Neuronal stem cell (in vitro differentiated cells): ENCODE measurements around the gene USHBP1.
A peak's percentile ranks its signal among the peaks of the same experiment; 100 is the strongest.
"Not testable (repeated sequence)": the region's sequence is repeated elsewhere in the genome, so short reads cannot be mapped to it uniquely, and the experiment has no call there.

Source experiments
- DNase-seq: peaks from one replicate; pipeline ENCODE4 v3.0.0-alpha.2; 2013; ENCODE audit warnings: low spot score
- H2AFZ ChIP-seq: one replicate; pipeline ENCODE4 v1.6.1; 2013; ENCODE audit warnings: mild to moderate bottlenecking, low read length, inconsistent platforms
- H2AK5ac ChIP-seq: 2 replicates; pipeline ENCODE4 v1.6.1; 2013; ENCODE audit warnings: low read depth, mild to moderate bottlenecking, inconsistent platforms, low read length, moderate library complexity, mixed read lengths
- H2BK120ac ChIP-seq: 2 replicates; pipeline ENCODE4 v1.6.1; 2013; ENCODE audit warnings: low read depth, mild to moderate bottlenecking, inconsistent platforms, low read length, moderate library complexity, mixed read lengths
- H2BK12ac ChIP-seq: one replicate; pipeline ENCODE4 v1.6.1; 2013; ENCODE audit warnings: low read length, inconsistent platforms
- H2BK15ac ChIP-seq: 2 replicates; pipeline ENCODE4 v1.6.1; 2013; ENCODE audit warnings: mild to moderate bottlenecking, low read length, inconsistent platforms, mixed read lengths
- H2BK5ac ChIP-seq: one replicate; pipeline ENCODE4 v1.6.1; 2013; ENCODE audit warnings: inconsistent platforms, mild to moderate bottlenecking, low read length, moderate library complexity
- H3K14ac ChIP-seq: one replicate; pipeline ENCODE4 v1.6.1; 2013; ENCODE audit warnings: low read length, inconsistent platforms
- H3K18ac ChIP-seq: 2 replicates; pipeline ENCODE4 v1.6.1; 2013; ENCODE audit warnings: low read length, inconsistent platforms
- H3K23ac ChIP-seq: 2 replicates; pipeline ENCODE4 v1.6.1; 2013; ENCODE audit warnings: low read depth, mild to moderate bottlenecking, mixed read lengths, low read length, inconsistent platforms; ENCODE audit not compliant: poor library complexity
- H3K27ac ChIP-seq: replicated peaks from 3 replicates; pipeline ENCODE4 v1.5.1; 2013; ENCODE audit warnings: low read length, inconsistent platforms
- H3K27me3 ChIP-seq, 3 experiments: 2 replicates each; pipeline ENCODE4 v1.6.1; 2013; ENCODE audit warnings: low read length in 3 of 3, mild to moderate bottlenecking in 2 of 3, inconsistent platforms in 1 of 3, low read depth in 1 of 3, mixed read lengths in 1 of 3, moderate library complexity in 1 of 3; ENCODE audit not compliant: control insufficient read depth in 3 of 3, insufficient read depth in 3 of 3
- H3K36me3 ChIP-seq, 2 donors: replicated peaks in 1 of 2; 2 replicates each; pipeline ENCODE4 v1.6.1; 2013; ENCODE audit warnings: low read length in 2 of 2; ENCODE audit not compliant: control insufficient read depth in 2 of 2, insufficient read depth in 2 of 2
- H3K4ac ChIP-seq: 2 replicates; pipeline ENCODE4 v1.6.1; 2013; ENCODE audit warnings: inconsistent platforms, mild to moderate bottlenecking, low read length, moderate library complexity
- H3K4me1 ChIP-seq, 2 donors: 1 replicate in 1 of 2; 2 replicates in 1 of 2; pipeline ENCODE4 v1.6.1; 2013; ENCODE audit warnings: low read length in 2 of 2, low read depth in 1 of 2; ENCODE audit not compliant: control insufficient read depth in 2 of 2, insufficient read depth in 1 of 2
- H3K4me2 ChIP-seq: one replicate; pipeline ENCODE4 v1.6.1; 2013; ENCODE audit warnings: mild to moderate bottlenecking, low read length, inconsistent platforms; ENCODE audit not compliant: insufficient read depth, poor library complexity, severe bottlenecking
- H3K4me3 ChIP-seq, 2 donors: 2 replicates each; pipeline ENCODE4 v1.5.1; 2013; ENCODE audit warnings: low read length in 2 of 2, mild to moderate bottlenecking in 2 of 2, inconsistent platforms in 1 of 2, moderate library complexity in 1 of 2
- H3K79me1 ChIP-seq: one replicate; pipeline ENCODE4 v1.6.1; 2013; ENCODE audit warnings: low read depth, mild to moderate bottlenecking, inconsistent platforms, low read length, moderate library complexity
- H3K9ac ChIP-seq: one replicate; pipeline ENCODE4 v1.6.1; 2013; ENCODE audit warnings: mild to moderate bottlenecking, low read depth, low read length, inconsistent platforms; ENCODE audit not compliant: poor library complexity
- H3K9me3 ChIP-seq, 2 donors: replicated peaks in 1 of 2; 2 replicates each; pipeline versions ENCODE3 to v1.6.1; 2013; ENCODE audit warnings: low read length in 2 of 2, mild to moderate bottlenecking in 2 of 2, inconsistent platforms in 1 of 2, low read depth in 1 of 2, mixed read lengths in 1 of 2, moderate library complexity in 1 of 2; ENCODE audit not compliant: control insufficient read depth in 2 of 2, insufficient read depth in 1 of 2
- H4K8ac ChIP-seq: one replicate; pipeline ENCODE4 v1.6.1; 2013; ENCODE audit warnings: low read depth, mild to moderate bottlenecking, inconsistent platforms, low read length, moderate library complexity
- H4K91ac ChIP-seq: one replicate; pipeline ENCODE4 v1.6.1; 2013; ENCODE audit warnings: low read length, low read depth, mild to moderate bottlenecking, inconsistent platforms; ENCODE audit not compliant: poor library complexity
- WGBS, 2 donors: extraction: QIAGEN DNeasy Blood & Tissue Kit; methylation state at CpG; one replicate each; pipeline ENCODE4 v1.1.7; 2013; ENCODE audit warnings: missing lambda C conversion rate in 2 of 2, mixed read lengths in 1 of 2; ENCODE audit not compliant: insufficient read length in 2 of 2, insufficient replicate concordance in 1 of 2; ENCODE audit errors: extremely low coverage in 2 of 2; 5-methylcytosine and 5-hydroxymethylcytosine counted together

USHBP1 gene

GRCh38 chr19:17295551-17295950 is 31.0 kb upstream of the USHBP1 start:
- not testable (repeated sequence) for DNase-seq, H3K4me1 ChIP-seq, H3K4me2 ChIP-seq, H3K4me3 ChIP-seq, H2AK5ac ChIP-seq, H2BK5ac ChIP-seq, H2BK12ac ChIP-seq, H3K4ac ChIP-seq, H4K8ac ChIP-seq, H3K14ac ChIP-seq, H2BK15ac ChIP-seq, H3K27me3 ChIP-seq, H3K9ac ChIP-seq, H2BK120ac ChIP-seq, H3K27ac ChIP-seq, H3K23ac ChIP-seq, H3K79me1 ChIP-seq, H4K91ac ChIP-seq, H3K18ac ChIP-seq, H2AFZ ChIP-seq, H3K9me3 ChIP-seq
- peaks cover 12 to 32% of the 10 kb centered on the region in 2 donors for H3K36me3 ChIP-seq
- no CpG with 5 or more reads among the region's 6 CpGs for WGBS, 2 donors

GRCh38 chr19:17294051-17294891 is 29.7 kb upstream of the USHBP1 start:
- Histone ChIP-seq H3K14ac (no peak overlapping the region), H2BK12ac (no peak overlapping the region), H3K4me2 (no peak overlapping the region), H2BK5ac (no peak overlapping the region), H2AFZ (no peak overlapping the region), H3K4ac (no peak overlapping the region), H3K9ac (peak overlapping the region; percentile 77), H3K4me3 (peak overlapping the region in 1 of 2 donors; percentile 65), H2BK15ac (peak overlapping the region; percentile 59), H3K36me3 (peaks cover 12 to 29% of the 10 kb centered on the region in 2 donors), H3K4me1 (peaks cover 0 to 2% of the 10 kb centered on the region in 2 donors), H2AK5ac (peak overlapping the region; percentile 24), H4K91ac (peak overlapping the region; percentile 30), H3K9me3 (peaks cover 6 to 8% of the 10 kb centered on the region in 2 donors), H3K79me1 (peaks cover 8% of the 10 kb centered on the region), H3K27me3 (no peaks in the 10 kb centered on the region), H3K23ac (peak overlapping the region; percentile 75), H4K8ac (no peak overlapping the region), H3K27ac (no peak overlapping the region), H2BK120ac (no peak overlapping the region), H3K18ac (no peak overlapping the region)
- WGBS, 2 donors: no CpG with 5 or more reads among the region's 48 CpGs
- no peak for DNase-seq

GRCh38 chr19:17293605-17294004 is 29.1 kb upstream of the USHBP1 start:
- H3K18ac ChIP-seq: no peak overlapping the region
- H2AFZ ChIP-seq: no peak overlapping the region
- H3K4me2 ChIP-seq: no peak overlapping the region
- no peak overlapping the region for H3K27ac ChIP-seq
- no peak overlapping the region for H4K8ac ChIP-seq
- peak overlapping the region; percentile 75 for H3K23ac ChIP-seq
- no peaks in the 10 kb centered on the region for H3K27me3 ChIP-seq
- WGBS, 2 donors: no CpG with 5 or more reads among the region's 14 CpGs
- H2BK15ac ChIP-seq: no peak overlapping the region
- H3K4me3 ChIP-seq: no peak overlapping the region
- no peak overlapping the region for H2BK5ac ChIP-seq
- H3K79me1 ChIP-seq: peaks cover 8% of the 10 kb centered on the region
- no peak overlapping the region for H3K9ac ChIP-seq
- no peak overlapping the region for H4K91ac ChIP-seq
- no peak overlapping the region for H2BK12ac ChIP-seq
- H3K4me1 ChIP-seq: peaks cover 0 to 2% of the 10 kb centered on the region in 2 donors
- peaks cover 6 to 8% of the 10 kb centered on the region in 2 donors for H3K9me3 ChIP-seq
- no peak overlapping the region for H2BK120ac ChIP-seq
- H3K14ac ChIP-seq: no peak overlapping the region
- DNase-seq: no peak
- H3K36me3 ChIP-seq: peaks cover 12 to 25% of the 10 kb centered on the region in 2 donors
- H3K4ac ChIP-seq: no peak overlapping the region
- no peak overlapping the region for H2AK5ac ChIP-seq

- H3K27me3 ChIP-seq: no peaks in the 10 kb centered on the region
- H3K4me1 ChIP-seq: peaks cover 0 to 2% of the 10 kb centered on the region in 2 donors
- peak overlapping the region; percentile 97 for H3K18ac ChIP-seq
- H4K8ac ChIP-seq: peak overlapping the region; percentile 65
- peaks cover 0 to 6% of the 10 kb centered on the region in 2 donors for H3K9me3 ChIP-seq
- peak overlapping the region; percentile 92 for H3K4me2 ChIP-seq
- H3K9ac ChIP-seq: peak overlapping the region; percentile 81
- H3K4ac ChIP-seq: no peak overlapping the region
- peaks cover 9 to 20% of the 10 kb centered on the region in 2 donors for H3K36me3 ChIP-seq
- no peak overlapping the region for H2BK15ac ChIP-seq
- peak overlapping the region; percentile 95 for H3K27ac ChIP-seq
- peak overlapping the region; percentile 73 for H2BK12ac ChIP-seq
- peak; percentile 79 for DNase-seq
- H2AFZ ChIP-seq: peak overlapping the region; percentile 90
- peak overlapping the region; percentile 89 for H3K23ac ChIP-seq
- H2BK120ac ChIP-seq: peak overlapping the region; percentile 81
- H2AK5ac ChIP-seq: peak overlapping the region; percentile 93
- peak overlapping the region; percentile 53 for H2BK5ac ChIP-seq
- WGBS, 2 donors: no CpG with 5 or more reads among the region's 46 CpGs
- peak overlapping the region; percentile 99 for H3K14ac ChIP-seq
- peaks cover 6% of the 10 kb centered on the region for H3K79me1 ChIP-seq
- no peak overlapping the region for H4K91ac ChIP-seq
- H3K4me3 ChIP-seq: peak overlapping the region; percentile 51 to 73
Observed at GRCh38 chr19:17292301-17293074, 27.9 kb upstream of the USHBP1 start.
